GM21576 (cell line): ENCODE measurements around the gene SCGN.

Source experiments
- ATAC-seq: cut with Tn5 transposase; IDR thresholded peaks from one replicate; pipeline ENCODE4 v1.9.1; 2021; ENCODE audit warnings: mild to moderate bottlenecking, moderate library complexity; ENCODE audit not compliant: unreplicated experiment

The SCGN gene

GRCh38 chr6:25684565-25684964, 32.5 kb downstream of the SCGN start:
- ATAC-seq, result no peak

GRCh38 chr6:25685251-25685650, 33.2 kb downstream of the SCGN start:
- ATAC-seq, result no peak

- ATAC-seq, result no peak
Observed at GRCh38 chr6:25685896-25686295, 33.9 kb downstream of the SCGN start.

DNA sequence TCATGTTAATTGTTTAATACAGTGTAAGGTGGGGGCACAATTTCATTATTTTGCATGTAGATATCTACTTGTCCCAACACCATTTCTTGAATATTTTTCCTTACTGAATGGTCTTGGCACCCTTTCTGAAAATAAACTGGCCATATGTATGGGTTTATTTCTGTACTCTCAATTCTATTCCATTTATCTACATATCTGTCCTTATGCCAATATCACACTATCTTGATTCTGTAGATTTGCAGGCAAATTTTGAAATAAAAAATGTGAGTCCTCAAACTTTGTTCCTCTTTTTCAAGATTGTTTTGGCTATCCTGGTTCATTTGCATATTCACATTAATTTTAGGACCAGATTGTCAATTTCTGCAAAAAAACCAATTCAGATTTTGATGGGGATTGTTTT, 34.8 kb downstream of the SCGN start:
- no peak for ATAC-seq

- no peak for ATAC-seq
Observed at GRCh38 chr6:25689966-25690365, 38.0 kb downstream of the SCGN start.

DNA sequence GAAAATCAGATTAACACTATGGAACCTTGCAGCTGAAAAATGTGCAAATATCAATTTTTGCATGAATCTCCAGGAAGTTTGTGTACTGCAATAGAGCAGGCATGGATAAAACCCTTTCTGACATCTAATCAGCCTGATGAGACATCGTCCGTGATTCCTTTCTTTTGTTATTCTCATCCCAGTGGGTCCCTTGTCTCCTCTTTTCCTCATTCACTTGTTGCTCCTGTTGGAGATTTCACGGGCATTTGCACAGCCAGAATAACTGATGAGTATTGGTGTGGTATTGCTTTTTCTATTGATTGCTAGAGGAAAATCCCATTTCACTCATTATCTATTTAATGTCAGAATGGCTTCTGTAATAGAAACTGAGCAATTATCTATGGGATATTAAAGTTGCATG, 39.9 kb downstream of the SCGN start:
- ATAC-seq, result no peak

DNA sequence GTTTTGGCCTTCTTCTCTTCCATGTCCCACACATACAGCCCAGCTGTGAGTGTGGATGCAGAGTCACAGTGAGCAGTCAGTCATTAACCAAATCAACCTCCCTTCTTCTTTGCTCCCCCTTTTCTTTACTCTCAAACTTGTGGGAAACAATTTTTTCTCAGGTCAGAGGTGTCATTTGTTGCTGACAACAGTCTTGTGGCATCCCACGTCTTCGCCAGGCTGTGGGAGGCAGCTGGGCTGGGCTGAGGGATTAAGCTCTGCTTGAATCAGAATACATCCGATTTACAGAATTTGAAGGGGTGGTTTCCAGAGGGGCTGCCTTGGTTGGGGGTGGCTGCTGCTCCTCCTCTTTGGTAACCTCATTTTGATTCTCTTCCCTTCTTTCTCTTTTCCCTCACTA, 40.5 kb downstream of the SCGN start:
- ATAC-seq, result no peak

- ATAC-seq, result no peak
Observed at GRCh38 chr6:25694366-25694765, 42.4 kb downstream of the SCGN start.

GRCh38 chr6:25695671-25696070, 43.7 kb downstream of the SCGN start:
- no peak for ATAC-seq

DNA sequence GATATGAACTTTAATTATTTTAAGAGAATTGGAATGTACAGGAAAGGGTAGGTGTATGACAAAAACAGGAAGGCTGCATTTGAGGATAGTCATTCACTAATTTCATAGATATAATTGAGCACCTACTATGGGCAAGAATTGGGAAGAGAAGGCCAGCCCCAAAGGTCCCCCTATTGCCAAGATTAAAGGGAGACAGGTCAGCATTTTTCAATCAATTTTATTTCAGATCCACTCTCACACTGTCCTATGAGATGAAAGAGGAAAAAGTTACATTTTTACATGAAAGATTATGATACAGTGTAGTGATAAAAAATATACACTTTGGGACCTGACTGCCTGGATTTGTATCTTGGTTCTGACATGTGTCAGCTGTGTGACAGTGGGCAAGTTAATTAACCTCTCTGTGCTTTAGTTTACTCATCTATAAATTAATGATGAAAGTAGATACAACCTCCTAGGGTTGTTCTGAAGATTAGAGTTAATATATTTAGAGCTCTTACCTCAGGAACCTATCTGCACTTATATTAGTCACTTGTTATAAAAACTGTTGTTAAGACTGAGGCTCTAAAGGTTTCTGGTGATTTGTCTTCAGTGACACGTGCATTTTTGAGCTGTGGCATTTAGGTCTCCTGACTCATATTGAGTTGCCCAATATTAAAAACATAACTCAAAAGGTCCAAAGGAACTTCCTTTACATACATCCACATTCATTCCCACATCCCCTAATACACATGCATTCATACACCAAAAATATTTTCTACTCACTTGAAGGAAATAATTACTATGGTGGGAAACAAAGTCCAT, 45.7 kb downstream of the SCGN start:
- no peak for ATAC-seq

DNA sequence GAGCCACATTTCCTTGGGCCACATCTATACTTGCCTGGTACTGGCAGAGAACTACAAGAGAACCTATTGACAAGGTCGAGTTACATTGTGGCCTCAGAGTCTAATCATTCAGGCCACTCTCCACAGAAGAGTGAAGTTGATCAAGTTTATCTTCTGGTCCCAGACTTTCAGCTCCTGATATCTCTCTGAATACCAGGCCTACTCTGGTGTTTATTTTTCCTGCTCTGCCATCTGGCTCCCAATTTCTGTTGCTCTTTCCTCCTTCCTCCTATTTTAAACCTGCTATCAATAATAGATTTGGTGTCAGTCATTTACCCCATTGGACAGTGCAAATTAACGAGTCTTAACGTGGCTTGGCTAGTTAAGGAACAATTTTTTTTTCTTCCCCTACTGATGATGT, 46.6 kb downstream of the SCGN start:
- ATAC-seq, result no peak

- no peak for ATAC-seq
Observed at GRCh38 chr6:25699649-25700048, 47.6 kb downstream of the SCGN start.

DNA sequence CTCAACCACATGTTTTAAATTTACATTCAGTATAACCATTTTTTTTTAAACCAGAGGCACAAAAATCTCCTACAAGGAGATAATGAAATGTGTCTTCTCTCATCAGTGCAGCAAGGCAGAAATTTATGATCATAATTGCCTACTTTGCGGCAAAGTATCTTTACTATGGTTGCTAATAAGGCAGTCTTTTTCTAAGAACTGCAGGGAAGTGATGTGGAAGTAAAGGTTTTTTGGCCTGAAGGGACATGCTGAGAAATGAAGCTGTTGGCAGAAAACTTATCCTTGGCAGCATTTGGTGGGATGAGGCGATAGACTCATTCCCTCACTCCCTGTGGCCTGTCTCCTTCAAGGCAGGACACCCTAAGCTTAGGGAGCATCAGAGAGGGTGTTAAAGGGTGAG, 48.7 kb downstream of the SCGN start:
- no peak for ATAC-seq

DNA sequence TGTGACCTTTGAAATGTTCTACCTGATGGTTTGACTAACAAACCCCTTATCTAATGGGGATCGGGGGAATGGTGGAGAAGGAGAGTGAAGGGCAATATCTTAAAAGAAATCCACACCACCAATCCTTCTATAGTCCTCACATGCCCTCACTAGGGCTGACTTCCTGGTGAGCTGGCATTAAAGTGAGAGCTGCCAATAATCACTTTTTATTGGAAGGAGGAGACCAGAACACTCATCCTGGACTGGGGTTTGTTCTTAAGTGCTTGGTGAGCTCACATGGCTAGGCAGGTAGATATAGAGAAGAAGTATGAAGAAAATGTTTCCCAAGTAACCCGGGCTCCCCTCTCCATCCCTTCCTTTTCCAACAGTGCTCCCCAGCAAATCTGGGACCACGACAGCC, 49.8 kb downstream of the SCGN start:
- no peak for ATAC-seq

DNA sequence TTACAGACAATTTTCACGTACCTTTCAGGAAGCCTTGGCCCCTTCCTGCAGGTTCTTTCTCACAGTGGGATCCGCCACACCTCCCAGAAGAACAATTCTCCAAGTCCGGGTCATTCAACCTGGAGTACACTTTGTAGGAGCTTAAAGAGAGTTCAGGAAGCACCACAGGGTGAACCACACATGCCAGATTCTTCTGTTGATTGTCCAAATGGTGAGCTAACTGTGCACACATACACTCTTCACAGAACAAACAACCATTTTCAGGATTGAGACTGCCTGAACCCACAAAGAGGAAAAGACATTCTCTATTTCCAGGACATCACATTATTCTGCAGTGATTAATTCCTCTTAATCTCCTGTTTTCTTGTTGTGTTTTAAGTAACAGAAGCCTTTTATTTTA, 51.0 kb downstream of the SCGN start:
- ATAC-seq, result no peak

DNA sequence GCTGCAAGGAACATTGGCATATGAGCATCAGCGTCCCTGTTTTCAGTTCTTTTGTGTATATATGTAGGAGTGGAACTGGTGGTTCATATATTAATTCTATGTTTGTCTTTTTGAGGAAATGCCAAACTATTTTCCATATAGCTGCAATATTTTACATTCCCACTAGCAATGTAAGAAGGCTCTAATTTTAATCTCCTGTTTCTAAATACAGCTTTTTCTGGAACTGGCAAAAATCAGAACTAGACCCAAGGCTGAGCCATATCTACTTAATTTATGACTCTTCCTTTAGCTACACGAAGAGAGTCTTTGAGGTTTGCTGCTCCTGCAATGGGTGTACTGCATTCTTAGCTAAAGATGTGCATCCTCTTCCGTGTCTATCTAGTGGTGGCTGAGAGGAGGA, 52.0 kb downstream of the SCGN start:
- no peak for ATAC-seq

- no peak for ATAC-seq
Observed at GRCh38 chr6:25706314-25707014, 54.4 kb downstream of the SCGN start.

DNA sequence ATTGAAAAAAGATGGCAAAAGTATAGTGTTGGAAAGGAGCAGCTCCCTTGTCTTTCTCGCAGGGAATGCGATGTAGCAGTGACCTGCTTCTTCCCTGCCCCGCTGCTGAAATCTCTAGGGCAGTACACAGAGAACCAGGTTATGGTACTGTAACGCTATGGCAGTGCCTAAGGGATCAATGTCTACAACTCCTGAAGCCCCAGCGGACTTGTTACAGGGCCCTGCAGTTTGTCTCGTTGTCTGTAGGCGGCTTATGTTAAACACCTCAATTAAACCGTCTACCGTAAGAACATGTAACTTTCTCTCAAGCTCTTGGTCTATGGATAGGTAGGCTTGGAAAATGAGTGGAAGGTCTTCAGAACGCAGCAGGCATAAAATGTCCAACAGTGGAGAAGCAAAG, 57.7 kb downstream of the SCGN start:
- no peak for ATAC-seq

GRCh38 chr6:25710287-25710686, 58.3 kb downstream of the SCGN start:
- ATAC-seq, result no peak

- ATAC-seq, result no peak
Observed at GRCh38 chr6:25713824-25714223, 61.8 kb downstream of the SCGN start.

- ATAC-seq, result no peak
Observed at GRCh38 chr6:25714765-25715164, 62.8 kb downstream of the SCGN start.

DNA sequence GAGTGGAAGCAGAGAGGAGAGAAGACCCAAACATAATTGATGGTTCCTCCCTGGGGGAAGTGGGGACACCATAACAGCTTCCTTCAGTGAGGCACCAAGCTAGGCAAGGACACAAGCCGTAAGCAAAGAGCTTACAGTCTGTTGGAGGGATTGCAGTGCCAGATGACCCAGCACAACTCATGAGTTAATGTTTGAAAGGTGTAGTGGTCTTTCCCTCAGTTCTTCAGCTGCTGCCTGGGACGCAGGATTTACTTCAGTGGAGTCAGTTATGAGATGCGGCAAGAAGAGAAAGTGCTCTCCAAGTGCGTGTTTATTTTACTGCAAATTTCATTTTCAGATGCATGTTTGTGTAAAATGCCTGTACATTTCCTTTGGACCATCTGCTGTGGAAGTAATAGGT, 63.8 kb downstream of the SCGN start:
- ATAC-seq, result no peak
